GM19397 (cell line): ENCODE data around the gene FAM118A.
"Not testable (repeated sequence)": the region's sequence is repeated elsewhere in the genome, so short reads cannot be mapped to it uniquely, and the experiment has no call there.

Experiments
- ATAC-seq: cut with Tn5 transposase; IDR thresholded peaks from one replicate; pipeline ENCODE4 v1.9.1; 2021; ENCODE audit warnings: mild to moderate bottlenecking, moderate library complexity; ENCODE audit not compliant: unreplicated experiment

The FAM118A gene

DNA sequence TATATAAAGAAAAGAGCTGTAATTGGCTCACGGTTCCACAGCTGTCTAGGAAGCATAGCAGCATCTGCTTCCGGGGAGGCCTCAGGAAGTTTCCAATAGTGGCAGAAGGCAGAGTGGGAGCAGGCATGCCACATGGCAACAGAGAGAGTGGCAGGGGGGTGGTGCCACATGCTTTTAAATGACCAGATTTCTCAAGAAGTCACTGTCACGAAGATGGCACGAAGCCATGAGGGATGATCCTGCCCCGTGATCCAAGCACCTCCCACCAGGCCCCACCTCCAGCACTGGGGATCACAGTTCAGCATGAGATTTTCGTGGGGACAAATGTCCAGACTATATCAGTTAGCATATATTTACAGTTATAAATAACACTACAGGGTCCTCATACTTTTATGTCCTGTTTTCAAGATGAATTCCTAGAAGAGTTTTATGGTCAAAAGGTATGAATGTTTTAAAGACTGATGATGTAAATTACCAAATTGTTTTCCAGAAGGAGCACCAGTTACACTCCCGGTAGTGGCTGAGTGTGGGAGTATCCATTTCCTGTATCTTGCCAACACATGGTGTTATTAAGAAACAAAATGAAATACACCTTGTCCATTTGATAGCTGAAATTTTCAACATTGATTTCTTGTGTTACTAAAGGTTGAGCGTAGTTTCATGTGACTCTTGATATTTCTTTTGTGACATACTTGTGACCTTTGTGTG, 19.2 kb downstream of the FAM118A start:
- no peak for ATAC-seq

DNA sequence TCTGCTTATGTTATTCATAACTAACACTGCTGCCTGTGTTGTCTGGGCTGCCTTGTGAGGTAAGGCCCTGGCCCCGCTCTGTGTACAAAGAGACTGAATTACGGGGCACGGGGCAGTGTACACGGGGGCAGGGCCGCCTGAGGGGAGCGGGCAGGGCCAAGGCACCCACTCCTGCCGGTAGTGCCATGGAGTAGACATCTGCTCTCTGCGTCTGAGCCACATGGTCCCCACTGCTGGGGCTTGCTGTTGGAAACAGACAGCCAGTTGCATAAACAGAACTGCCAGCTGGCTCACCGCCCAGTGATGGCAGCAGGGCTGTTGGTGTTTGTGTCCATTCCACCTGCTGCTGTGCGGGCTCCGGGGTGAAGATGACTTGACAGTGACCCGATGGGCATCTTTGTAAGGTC, 19.8 kb downstream of the FAM118A start:
- ATAC-seq, result no peak

DNA sequence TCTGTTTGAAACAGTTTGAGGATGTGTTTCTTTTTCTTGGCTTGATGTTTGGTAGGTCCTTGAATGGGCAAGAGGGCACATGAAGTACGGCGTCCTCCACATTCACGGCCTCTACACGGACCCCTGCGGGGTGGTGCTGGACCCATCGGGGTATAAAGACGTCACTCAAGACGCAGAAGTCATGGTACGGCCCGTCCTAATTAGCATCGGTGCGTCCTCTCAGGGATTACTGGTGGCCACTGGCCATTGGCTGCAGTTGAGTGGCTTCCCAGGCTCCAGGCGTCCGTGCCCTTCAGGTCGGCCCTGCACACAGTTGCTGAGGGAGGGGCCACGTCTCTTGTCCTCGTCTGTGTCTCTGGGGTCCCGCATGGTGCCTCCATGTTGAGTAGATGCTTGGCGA, 20.8 kb downstream of the FAM118A start:
- ATAC-seq, result no peak

DNA sequence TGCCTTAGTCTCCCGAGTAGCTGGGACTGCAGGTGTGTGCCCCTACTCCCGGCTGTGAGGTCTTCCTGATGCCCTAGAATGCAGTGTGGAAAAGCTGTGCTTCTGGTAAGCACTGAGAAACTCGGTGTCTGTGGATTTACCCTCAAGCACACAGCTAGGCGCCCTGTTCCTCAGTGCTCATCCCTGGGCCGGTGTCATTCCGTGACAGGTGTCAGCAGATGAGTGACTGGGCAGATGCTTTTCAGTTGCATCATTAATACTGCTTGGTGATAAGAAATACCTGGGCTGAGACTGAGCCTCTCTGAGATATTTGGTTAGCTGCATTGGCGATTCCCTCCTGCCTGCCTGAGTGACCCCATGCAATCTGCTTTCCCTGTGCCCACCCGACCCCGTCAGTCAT, 21.8 kb downstream of the FAM118A start:
- no peak for ATAC-seq

DNA sequence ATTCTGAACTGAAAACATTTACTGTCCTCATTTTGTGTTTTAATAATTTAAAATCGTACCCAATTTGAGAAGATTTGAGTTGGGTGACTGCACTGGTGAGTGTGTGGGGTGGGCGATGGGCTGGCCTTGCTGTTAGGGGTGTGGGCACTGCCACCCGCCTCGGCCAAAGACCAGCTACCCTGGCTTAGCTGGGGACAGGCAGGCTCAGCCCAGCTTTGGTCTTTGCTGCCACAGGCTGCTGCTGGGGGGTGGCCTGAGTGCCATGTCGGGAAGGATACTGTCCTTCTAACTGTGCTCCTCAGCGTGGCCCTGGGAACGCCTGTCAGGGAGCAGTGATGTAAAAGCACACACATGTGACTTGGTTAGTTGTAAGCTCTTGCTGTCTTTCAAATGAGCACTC, 22.3 kb downstream of the FAM118A start:
- ATAC-seq, result no peak

DNA sequence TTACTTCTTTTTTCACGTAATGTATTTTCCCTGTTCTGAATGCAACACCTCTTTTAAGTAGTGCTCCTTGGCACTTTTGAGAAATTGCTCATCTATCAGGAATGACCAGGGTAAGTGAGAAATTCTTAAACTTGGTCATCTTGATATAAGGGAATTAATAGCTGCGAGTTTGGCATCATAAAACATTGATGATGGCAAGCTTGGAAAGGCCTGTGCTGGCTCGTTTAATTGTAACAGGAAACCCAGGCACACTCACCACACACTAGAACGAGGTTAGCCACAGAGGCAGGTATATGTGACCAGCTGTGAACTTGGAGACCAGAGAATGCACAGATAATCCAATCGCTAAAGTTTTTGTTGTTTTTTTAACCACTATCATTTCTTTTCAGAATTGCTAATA, 24.3 kb downstream of the FAM118A start:
- ATAC-seq, result no peak

DNA sequence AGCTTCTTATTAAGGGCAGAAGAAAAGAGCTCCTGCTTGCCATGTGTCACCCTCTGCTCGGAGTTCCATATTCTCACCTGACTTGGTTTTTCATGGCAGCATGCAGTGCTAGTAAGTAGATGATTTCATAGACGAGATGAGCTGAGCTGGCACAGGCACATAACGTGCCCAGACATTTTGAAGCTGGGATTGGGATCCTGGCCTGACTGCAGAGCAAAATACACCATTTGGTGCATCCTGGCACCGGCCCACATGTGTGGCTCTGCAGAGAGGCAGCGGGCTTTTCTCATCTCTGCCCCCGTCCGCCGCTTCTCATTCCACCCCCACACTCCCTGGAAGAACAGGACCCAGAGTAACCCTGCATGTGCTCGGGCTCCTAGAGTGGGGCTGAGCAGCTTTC, 24.8 kb downstream of the FAM118A start:
- ATAC-seq, result no peak

DNA sequence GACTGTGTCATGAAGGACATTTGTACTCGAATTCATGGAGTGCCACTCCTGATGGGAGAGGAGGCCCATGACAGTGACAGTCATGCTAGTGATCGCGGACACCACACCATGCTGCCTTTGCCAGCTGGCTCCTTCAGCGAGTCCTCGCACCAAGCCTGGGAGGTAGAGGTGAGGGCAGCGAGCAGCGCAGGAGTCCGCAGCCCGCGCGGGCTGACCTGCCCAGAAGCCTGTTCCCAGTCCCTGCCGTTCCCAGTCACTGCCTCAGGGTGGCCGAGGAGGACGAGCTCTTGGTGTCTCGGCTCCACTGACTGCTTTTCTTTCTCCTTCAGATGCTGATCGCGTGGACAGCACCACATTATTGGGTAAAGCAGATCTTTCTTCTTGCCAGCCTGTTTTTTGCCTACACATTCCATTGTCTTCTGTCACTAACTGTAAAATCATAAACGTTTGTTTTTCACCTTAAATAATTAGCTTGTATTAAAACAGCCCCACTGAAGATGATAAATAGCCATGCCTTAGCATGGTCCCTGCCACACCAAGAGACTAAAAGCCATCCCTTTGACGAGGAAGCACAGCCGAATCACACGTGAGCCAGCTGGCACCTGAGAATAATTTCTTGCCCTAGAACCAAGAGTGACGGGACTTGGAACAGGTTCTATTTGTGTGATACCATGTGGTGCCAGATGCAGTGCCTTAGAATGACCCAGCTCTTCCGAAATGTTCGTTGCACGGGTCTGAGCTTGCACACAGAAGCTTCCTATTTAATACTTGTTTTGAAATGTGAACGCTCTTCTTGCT, 25.5 kb downstream of the FAM118A start:
- no peak for ATAC-seq

DNA sequence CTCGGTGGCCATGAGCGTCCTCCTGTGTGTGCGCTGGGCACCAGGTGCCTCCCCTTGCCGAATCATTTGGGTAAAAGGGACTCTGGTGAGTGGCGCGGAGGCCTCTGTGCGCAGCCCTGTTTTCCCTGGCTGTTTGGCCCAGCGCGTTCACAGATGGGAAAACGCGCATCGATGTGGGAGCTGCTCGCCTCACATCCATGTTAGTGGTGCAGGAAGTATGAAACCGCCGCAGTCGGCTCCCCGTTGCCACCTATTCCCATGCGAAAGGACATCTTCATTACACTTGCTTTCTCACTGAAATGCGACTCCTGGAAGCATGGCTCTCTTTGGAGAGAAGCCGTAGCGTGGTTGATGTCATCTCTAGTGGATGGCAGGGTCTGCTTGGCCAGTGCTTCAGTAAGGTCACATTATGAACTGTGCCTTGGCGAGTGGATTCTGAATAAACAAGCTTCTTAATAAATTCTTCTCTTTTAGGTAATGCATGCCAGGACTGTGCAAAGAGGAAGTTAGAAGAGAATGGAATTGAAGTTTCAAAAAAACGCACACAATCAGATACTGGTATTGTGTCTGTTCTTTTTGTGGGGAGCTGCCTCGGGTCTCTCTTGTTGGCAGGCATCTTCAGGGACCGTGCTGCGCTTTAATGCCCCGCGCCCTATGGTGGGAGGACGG, 26.3 kb downstream of the FAM118A start:
- no peak for ATAC-seq

DNA sequence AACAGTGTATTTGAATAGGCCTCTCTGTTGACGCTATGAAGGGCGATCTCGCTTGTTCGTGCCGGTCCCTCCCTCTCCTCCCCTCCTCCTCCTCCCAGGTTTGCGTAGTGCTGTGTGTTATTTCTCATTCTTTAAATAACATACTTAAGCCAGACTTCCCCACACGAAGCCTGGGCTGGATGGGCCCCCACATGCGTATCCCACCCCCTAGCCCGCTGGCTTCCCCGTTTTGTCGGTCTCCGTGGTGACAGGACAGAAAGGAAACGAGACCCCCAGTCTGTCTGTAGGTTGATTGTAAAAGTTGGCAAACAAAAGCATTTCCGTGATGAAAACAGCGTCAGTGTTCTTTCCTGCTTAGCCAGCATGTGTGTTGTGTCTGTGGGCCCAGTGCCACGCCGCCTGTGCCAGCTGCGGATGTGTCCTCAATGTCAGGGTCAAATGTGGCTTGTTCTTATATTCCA, 27.3 kb downstream of the FAM118A start:
- ATAC-seq, result no peak

DNA sequence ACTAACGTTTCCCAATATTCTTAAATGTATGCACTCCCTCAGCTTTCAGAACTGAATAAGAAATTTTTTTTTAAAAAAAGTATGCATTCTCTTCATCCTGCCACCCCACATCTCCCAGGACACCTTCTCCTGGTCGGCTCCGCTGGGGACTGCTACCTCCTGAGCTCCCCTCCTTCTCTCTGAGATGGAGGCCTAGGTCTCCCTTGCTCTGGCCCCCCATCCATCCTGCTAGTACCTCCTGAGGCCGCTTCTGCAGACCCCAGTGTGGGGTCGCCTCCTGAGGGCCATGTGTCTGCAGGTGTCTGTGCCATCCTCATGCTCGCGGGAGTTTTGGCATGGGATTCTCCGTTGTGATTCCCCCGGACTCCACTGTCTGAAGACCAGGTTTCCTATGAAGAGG, 27.8 kb downstream of the FAM118A start:
- ATAC-seq, result no peak

DNA sequence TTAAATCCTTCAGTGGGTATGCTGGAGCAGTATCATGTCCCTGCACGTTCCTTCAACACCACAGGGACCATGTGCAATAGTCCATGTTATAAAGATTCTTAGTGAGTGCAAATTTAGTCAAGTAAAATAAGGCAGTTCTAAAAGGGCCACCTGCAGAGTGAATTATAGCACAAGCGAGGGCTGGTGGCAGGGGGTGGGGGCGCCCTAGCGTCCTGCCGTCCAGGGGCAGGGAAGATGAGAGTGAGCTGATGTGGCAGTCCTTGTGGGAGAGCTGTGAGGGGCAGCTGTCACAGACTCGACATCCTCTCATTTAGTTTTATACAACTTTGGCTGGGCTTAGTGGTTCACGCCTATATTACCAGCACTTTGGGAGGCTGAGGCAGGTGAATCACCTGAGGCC, 29.1 kb downstream of the FAM118A start:
- ATAC-seq, result no peak

DNA sequence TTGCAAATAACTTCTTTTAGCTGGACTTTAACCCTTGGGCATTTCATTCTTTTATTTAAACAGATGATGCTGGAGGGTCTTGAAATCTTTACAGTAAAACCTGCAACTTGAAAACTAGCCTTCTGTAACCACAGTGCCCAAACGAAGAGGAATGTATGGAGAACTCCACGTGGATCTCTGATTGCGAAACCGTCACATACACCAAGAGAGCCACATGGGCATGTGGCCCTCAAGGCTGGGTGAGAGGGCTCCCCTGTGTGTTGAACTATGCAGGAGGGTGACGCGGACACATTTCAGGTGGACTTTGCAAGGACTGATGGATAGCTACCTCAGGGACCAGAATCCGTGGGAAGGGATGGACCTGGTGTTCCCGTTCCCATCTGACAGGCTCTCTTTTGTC, 30.6 kb downstream of the FAM118A start:
- no peak for ATAC-seq

DNA sequence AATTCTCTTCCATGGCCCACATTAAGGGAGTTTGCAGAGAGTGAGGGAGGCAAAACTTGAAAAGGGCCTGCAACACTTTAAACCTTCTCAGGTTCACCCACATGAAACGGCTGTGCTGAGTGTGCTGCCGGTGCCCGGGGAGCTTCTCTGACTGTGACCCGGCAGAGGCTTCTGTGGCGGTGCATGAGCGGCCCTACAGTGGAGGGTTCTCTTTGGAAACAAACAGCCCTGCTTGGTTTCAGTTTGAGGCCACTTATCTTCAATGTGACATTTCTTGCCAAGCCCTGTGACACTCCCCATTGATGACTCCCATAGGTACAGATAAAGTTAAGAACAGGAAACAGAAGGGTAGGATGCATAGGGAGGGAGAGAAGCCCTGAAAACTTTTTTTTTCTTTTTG, 31.8 kb downstream of the FAM118A start:
- ATAC-seq, result no peak

DNA sequence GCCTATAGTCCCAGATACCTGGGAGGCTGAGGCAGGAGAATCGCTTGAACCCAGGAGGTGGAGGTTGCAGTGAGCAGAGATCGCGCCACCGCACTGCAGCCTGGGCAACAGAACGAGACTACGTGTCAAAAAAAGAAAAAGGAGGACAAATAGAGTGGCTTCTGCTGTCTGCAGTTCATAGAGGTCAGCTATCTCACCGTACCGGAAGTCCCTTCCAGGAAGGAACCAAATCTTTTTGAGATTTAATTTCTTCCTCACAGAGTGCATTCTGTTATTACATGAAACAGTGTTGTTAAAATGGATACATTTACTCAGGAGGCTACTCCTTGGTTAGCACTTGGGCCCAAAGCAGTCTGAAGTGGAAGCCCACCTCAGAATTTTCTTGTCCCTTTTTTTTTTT, 33.4 kb downstream of the FAM118A start:
- no peak for ATAC-seq

DNA sequence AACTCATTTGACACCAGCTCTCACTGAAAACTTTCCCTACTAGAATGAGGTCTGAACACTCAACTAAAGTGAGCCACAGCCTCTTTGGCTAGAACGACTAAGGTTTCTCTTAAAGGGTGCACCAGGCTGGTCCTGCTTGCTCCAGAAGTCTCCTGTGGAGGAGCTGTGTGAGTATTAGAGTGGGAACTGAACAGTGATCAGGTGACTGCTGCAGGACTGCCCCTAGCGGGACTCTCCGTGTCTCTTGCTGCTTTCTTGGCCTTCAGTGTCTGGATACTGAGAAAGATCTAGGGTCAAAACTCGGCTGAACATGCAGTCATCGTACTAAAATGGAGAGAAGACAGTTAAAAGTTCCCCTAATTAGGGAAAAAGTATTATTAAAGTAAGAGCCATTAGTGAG, 34.6 kb downstream of the FAM118A start:
- ATAC-seq, result no peak

DNA sequence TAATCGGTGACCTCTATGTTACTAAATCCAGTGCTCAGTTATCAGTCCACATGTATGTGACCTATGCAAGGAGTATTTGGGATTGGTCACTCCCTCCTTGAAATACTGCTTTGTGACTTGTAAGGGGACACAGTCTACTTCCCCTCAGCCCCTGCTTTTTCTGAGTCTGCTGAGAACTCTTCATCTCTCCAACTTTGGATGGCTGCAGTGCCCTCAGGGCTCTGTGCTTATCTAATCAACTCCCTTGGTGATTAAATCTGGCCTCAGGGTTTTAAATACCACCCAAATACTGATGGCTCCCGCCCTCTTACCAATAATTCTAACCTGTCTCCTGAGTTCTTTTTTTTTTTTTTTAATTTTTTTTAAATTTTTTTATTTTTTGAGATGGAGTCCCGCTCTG, 40.2 kb downstream of the FAM118A start:
- ATAC-seq, result no peak

DNA sequence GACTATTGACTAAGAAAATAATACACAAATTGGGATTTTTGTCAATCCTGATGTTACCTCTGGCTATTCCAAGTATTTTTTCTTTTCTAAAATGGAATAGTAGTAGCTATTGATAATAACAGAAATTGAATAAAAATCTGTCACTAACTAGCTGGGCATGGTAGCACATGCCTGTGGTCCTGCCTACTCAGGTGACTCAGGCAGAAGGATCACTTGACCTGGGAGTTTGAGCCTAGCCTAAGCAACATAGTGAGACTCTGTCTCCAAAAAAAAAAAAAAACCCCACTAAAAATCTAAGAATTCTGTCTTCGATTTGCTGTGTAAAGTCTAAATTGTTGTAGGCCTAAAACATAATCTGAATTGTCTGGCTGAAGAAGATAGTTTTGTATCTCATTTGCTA, 42.2 kb downstream of the FAM118A start:
- ATAC-seq, result no peak

DNA sequence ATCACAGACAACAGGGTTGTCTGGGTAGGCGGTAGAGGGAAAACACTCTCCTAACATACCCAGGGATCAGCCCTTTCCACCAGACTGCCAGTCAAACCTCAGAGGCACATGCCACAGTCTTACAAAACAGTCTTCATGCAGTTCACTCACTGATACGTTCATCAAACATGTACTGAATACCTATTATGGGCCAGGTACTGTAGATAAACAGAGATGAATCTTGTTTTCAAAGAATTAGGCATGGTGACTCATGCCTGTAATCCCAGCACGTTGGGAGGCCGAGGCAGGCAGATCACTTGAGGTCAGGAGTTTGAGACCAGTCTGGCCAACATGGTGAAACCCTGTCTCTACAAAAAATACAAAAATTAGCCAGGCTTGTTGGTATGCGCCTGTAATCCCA, 43.0 kb downstream of the FAM118A start:
- not testable (repeated sequence) for ATAC-seq

DNA sequence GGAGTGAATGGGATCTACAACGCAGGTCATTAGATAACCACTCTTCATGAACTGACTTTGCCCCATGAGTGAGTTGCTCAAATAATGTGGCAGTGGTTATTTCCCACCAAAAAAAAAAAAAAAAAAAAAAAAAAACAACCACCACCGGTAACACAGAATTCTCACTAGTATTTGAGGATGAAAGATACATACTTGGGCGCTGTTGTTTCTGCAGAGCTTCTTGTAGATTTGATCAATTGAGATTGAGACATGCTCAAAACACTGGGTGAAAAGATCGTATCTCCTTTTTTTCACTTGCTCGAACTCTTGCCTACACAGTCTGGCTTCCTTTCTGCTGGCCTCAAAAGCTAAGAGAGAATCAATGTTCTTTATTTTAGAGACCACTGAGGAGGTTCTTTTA, 44.1 kb downstream of the FAM118A start:
- ATAC-seq, result no peak

DNA sequence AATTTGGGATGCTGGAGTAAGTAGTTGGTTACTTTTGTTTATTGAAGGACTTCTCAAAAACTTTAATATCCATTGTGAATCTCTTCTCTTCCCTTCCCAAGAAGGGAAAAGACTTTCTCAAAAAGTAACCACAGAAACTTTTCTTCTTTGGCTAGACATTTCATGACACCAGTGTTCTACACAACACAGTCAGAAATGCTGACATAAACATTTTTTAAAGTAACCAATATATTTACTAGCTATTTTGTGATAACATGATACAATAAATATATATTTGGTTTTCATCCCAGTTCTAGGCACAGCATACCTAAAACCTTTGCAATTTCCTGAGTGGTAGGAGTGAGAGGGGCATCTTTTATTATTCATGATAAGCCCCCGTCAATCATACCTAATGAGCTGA, 47.8 kb downstream of the FAM118A start:
- no peak for ATAC-seq

DNA sequence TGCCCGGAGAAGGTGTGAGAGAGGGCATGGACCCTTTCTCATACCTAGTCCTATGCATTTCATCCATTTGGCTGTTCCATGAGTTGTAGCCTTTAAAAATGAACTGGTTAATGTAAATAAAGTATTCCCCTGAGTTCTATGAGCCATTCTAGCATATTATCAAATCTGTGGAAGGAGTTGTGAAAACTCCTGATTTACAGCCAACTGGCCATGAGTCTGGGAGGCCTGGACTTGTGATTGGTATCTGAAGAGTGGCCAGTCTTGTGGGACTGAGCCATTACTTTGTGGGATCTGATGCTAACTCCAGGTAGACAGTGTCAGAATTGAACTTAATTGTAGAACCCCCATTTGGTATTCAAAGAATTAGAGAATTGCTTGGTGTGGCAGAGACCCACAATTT, 48.4 kb downstream of the FAM118A start:
- ATAC-seq, result no peak
